B cell (primary cell): ENCODE data around the gene DNAJB1. TPM values are rescaled to one million over a fixed set of nuclear protein-coding genes. Genes with fewer than 3 reads are reported as not detected.

ENCODE experiments used
- ATAC-seq: fragments of 200-7000 bp; cut with Tn5 transposase; one replicate; pipeline ENCODE4 v1.10.0; 2021; ENCODE audit warnings: low read depth, mild to moderate bottlenecking, moderate number of reproducible peaks, moderate library complexity
- CTCF ChIA-PET: fragments of 350-600 bp; sonication (Branson Sonifier 250); formaldehyde crosslinking; loops from one replicate; lab custom pipeline; 2021; ENCODE audit warnings: antibody characterized with exemption, inconsistent platforms; lab: Charles Lee
- POLR2A ChIA-PET: fragments of 350-600 bp; sonication (Branson Sonifier 250); formaldehyde crosslinking; loops from one replicate; lab custom pipeline; 2021; ENCODE audit warnings: antibody characterized with exemption; lab: Charles Lee
- DNase-seq: peaks from one replicate; pipeline ENCODE4 v3.0.0; 2013
- H2AFZ ChIP-seq: 2 replicates; pipeline ENCODE4 v1.6.1; 2012; ENCODE audit warnings: mild to moderate bottlenecking, low read depth, low read length; ENCODE audit not compliant: insufficient read depth, poor library complexity, severe bottlenecking
- H3K27ac ChIP-seq, 2 donors: 1 replicate in 1 of 2; 2 replicates in 1 of 2; pipeline ENCODE4 v1.5.1; 2012 to 2013; ENCODE audit warnings: low read length in 2 of 2, mild to moderate bottlenecking in 2 of 2, moderate library complexity in 1 of 2
- H3K27me3 ChIP-seq, 4 experiments: fragments of 200-600 bp in 1 of 4; sonication (generic) in 1 of 4; replicated peaks in 1 of 4; 1 replicate in 2 of 4; 2 replicates in 2 of 4; pipeline versions ENCODE4 v1.6.1 to v1.7.0; 2013 to 2016; ENCODE audit warnings: low read length in 3 of 4, mild to moderate bottlenecking in 2 of 4, mixed read lengths in 1 of 4, moderate library complexity in 1 of 4; ENCODE audit not compliant: insufficient read depth in 4 of 4, control insufficient read depth in 3 of 4; ENCODE audit errors: control extremely low read depth in 1 of 4
- H3K36me3 ChIP-seq, 2 experiments: replicated peaks in 1 of 2; 1 replicate in 1 of 2; 2 replicates in 1 of 2; pipeline versions ENCODE4 v1.6.1 to v1.7.1; 2013; ENCODE audit warnings: low read length in 1 of 2; ENCODE audit not compliant: insufficient read depth in 2 of 2, control insufficient read depth in 1 of 2; ENCODE audit errors: control extremely low read depth in 1 of 2, extremely low read depth in 1 of 2
- H3K4me1 ChIP-seq, 2 donors: fragments of 200-600 bp in 1 of 2; sonication (generic) in 1 of 2; 1 replicate in 1 of 2; 2 replicates in 1 of 2; pipeline versions ENCODE4 v1.5.1 to v1.6.1; 2013 to 2017; ENCODE audit warnings: low read length in 2 of 2; ENCODE audit not compliant: control insufficient read depth in 2 of 2, insufficient read depth in 2 of 2
- H3K4me2 ChIP-seq: replicated peaks from 2 replicates; pipeline ENCODE3; 2012; ENCODE audit warnings: mild to moderate bottlenecking, low read depth, low read length; ENCODE audit not compliant: poor library complexity, severe bottlenecking
- H3K4me3 ChIP-seq, 5 experiments: fragments of 200-600 bp in 1 of 5; sonication (generic) in 1 of 5; 1 replicate in 3 of 5; 2 replicates in 2 of 5; pipeline versions ENCODE4 v1.5.1 to v1.7.0; 2011 to 2016; ENCODE audit warnings: low read length in 4 of 5, mild to moderate bottlenecking in 4 of 5, low read depth in 2 of 5, control low read depth in 1 of 5, moderate library complexity in 1 of 5; ENCODE audit not compliant: insufficient read depth in 1 of 5; ENCODE audit errors: control extremely low read depth in 1 of 5, extremely low read depth in 1 of 5
- H3K79me2 ChIP-seq: fragments of 200-600 bp; sonication (generic); one replicate; pipeline ENCODE4 v1.6.0; 2016; ENCODE audit warnings: low read length; ENCODE audit not compliant: control insufficient read depth, insufficient read depth
- H3K9ac ChIP-seq: fragments of 200-600 bp; sonication (generic); 2 replicates; pipeline ENCODE4 v1.6.1; 2017; ENCODE audit warnings: mild to moderate bottlenecking, low read length, moderate library complexity
- H3K9me3 ChIP-seq, 3 donors: one replicate each; pipeline versions ENCODE4 v1.6.1 to v1.7.1; 2013; ENCODE audit warnings: low read length in 2 of 3; ENCODE audit not compliant: control insufficient read depth in 2 of 3, insufficient read depth in 1 of 3; ENCODE audit errors: control extremely low read depth in 1 of 3
- H4K20me1 ChIP-seq: 2 replicates; pipeline ENCODE4 v1.6.0; 2012; ENCODE audit warnings: mild to moderate bottlenecking, low read length; ENCODE audit not compliant: insufficient read depth, control insufficient read depth, poor library complexity, severe bottlenecking
- H3K27ac Mint-ChIP-seq: one replicate; pipeline ENCODE4 v1.8.0; 2021; ENCODE audit warnings: mixed read lengths
- H3K27me3 Mint-ChIP-seq: one replicate; pipeline ENCODE4 v1.8.0; 2021; ENCODE audit warnings: mixed read lengths
- H3K4me1 Mint-ChIP-seq: one replicate; pipeline ENCODE4 v1.8.0; 2021; ENCODE audit warnings: mixed read lengths
- H3K4me3 Mint-ChIP-seq: one replicate; pipeline ENCODE4 v1.8.0; 2021; ENCODE audit warnings: mixed read lengths
- H3K9me3 Mint-ChIP-seq: one replicate; pipeline ENCODE4 v1.8.0; 2022; ENCODE audit warnings: mixed read lengths; ENCODE audit not compliant: insufficient read depth
- CTCF ChIP-seq: fragments of 200-600 bp; IDR thresholded peaks from one replicate; pipeline ENCODE4 v1.8.0; 2022; ENCODE audit warnings: antibody characterized with exemption, mild to moderate bottlenecking
- EZH2 ChIP-seq: IDR thresholded peaks from 2 replicates; pipeline ENCODE4 v1.6.1; 2012; ENCODE audit warnings: borderline replicate concordance, low read depth, mild to moderate bottlenecking, moderate library complexity, low read length; ENCODE audit not compliant: insufficient read depth, poor library complexity, severe bottlenecking
- WGBS: methylation state at CpG from one replicate; pipeline ENCODE4 v1.1.5; 2013; ENCODE audit warnings: missing lambda C conversion rate; ENCODE audit not compliant: insufficient coverage; 5-methylcytosine and 5-hydroxymethylcytosine counted together
- intact Hi-C: fragments of 100-400 bp; cut with micrococcal nuclease; formaldehyde crosslinking; loops from one replicate; pipeline ENCODE4 v1.10.0; 2022
- polyA minus RNA-seq: library from RNA; depleted of rRNA, polyadenylated mRNA; stranded (reverse); fragments of >200 nt; gene quantifications from 2 replicates; pipeline ENCODE4 v1.2.3, GENCODE V29; 2012
- polyA plus RNA-seq: library from polyadenylated mRNA; depleted of rRNA; stranded (reverse); fragments of >200 nt; gene quantifications from 2 replicates; pipeline ENCODE4 v1.2.3, GENCODE V29; 2012
- total RNA-seq, 2 donors: library from RNA; stranded (reverse); fragments of 120-200 nt in 1 of 2; gene quantifications; 1 replicate in 1 of 2; 2 replicates in 1 of 2; pipeline versions ENCODE4 v1.2.3 to v1.2.4, GENCODE V29; 2013 to 2022

DNAJB1 gene
- total RNA-seq (72.8 and 82.1 TPM in 2 replicates), polyA plus RNA-seq (136 and 194 TPM in 2 replicates), polyA minus RNA-seq (94.7 and 121 TPM in 2 replicates)
- total RNA-seq (2013), result 49.5 TPM

- Histone ChIP-seq H4K20me1 (peaks cover 43% of the 10 kb centered on the region), H3K9me3 (no peaks in the 10 kb centered on the region), H3K79me2 (peaks cover 21% of the 10 kb centered on the region), H2AFZ (peak within 1 kb of the TSS; percentile 76), H3K4me2 (peak within 1 kb of the TSS; percentile 93), H3K27me3 (no peaks in the 10 kb centered on the region), H3K9ac (peak within 1 kb of the TSS; percentile 98), H3K4me1 (peaks cover 44 to 48% of the 10 kb centered on the region in 2 donors), H3K27ac (peak within 1 kb of the TSS; percentile 93 to 95), H3K36me3 (peaks cover 0 to 25% of the 10 kb centered on the region in 2 experiments), H3K4me3 (peak within 1 kb of the TSS; percentile 88 to 98 (median 94))
- under 1% methylated on average over 75 of the region's 82 CpGs for whole genome bisulfite sequencing
- Mint-ChIP-seq H3K27ac (peak within 1 kb of the TSS; percentile 99), H3K27me3 (no peaks in the 10 kb centered on the region), H3K4me1 (peaks cover 55% of the 10 kb centered on the region), H3K9me3 (no peaks in the 10 kb centered on the region), H3K4me3 (peak within 1 kb of the TSS; percentile 96)
- CTCF ChIA-PET, result interaction anchor here (0.6 to 1.9 kb wide), 10 partner anchors 9 to 381 kb away, joined by 3 to 6 read pairs (median 3); partner anchors contain the start of genes ASF1B and NDUFB7
- peak; percentile 52 for ATAC-seq
- no peak for DNase-seq
- TF ChIP-seq EZH2 (no peak), CTCF (no peak)
- POLR2A ChIA-PET, result interaction anchor here (0.5 to 1.8 kb wide), 13 partner anchors 11 to 1497 kb away, joined by 3 to 13 read pairs (median 4); partner anchors contain the start of gene GIPC1
- intact Hi-C loops, result loop anchor here (1.0 kb wide), 5 partner anchors 11 to 381 kb away; partner anchors contain the start of genes DDX39A, GIPC1, NDUFB7 and TECR
Measured at GRCh38 chr19:14517840-14518505, at the start of gene DNAJB1. Gene DNAJB1, minus strand, starts transcription at chr19:14518397. Its CDS starts 48 bp downstream, at chr19:14518349.

- DNase-seq (no peak), ATAC-seq (no peak)
- H3K9me3 ChIP-seq, result no peaks in the 10 kb centered on the region
- POLR2A ChIA-PET, result no interaction called here
- no peak overlapping the region for H3K4me3 ChIP-seq
- Mint-ChIP-seq H3K27ac (peak overlapping the region; percentile 37), H3K27me3 (no peaks in the 10 kb centered on the region), H3K4me3 (no peak overlapping the region), H3K9me3 (no peaks in the 10 kb centered on the region), H3K4me1 (peaks cover 34% of the 10 kb centered on the region)
- H4K20me1 ChIP-seq, result peaks cover 57% of the 10 kb centered on the region
- no peak overlapping the region for H3K27ac ChIP-seq
- H3K79me2 ChIP-seq, result peaks cover 41% of the 10 kb centered on the region
- intact Hi-C loops, result no loop called here
- H3K4me2 ChIP-seq, result no peak overlapping the region
- no peak for TF ChIP-seq CTCF
- TF ChIP-seq EZH2, result no peak
- no peaks in the 10 kb centered on the region for H3K27me3 ChIP-seq
- no peak overlapping the region for H3K9ac ChIP-seq
- H3K36me3 ChIP-seq, result peaks cover 0 to 37% of the 10 kb centered on the region in 2 experiments
- no peak overlapping the region for H2AFZ ChIP-seq
- CTCF ChIA-PET, result interaction anchor here (0.6 to 13.4 kb wide), 3 partner anchors 10 to 121 kb away, joined by 3 to 681 read pairs (median 3); partner anchors contain the start of gene ZNF333
- peaks cover 9 to 14% of the 10 kb centered on the region in 2 donors for H3K4me1 ChIP-seq
- 96% methylated on average over 10 of the region's 11 CpGs for WGBS
Measured at GRCh38 chr19:14567079-14567478, 48.9 kb upstream of the DNAJB1 start.
